GM06990 (cell line): ENCODE data around the gene SPRING1.

Experiments used
- DNase-seq: peaks from one replicate; pipeline ENCODE4 v3.0.0-alpha.2; 2011; ENCODE audit not compliant: insufficient read length; ENCODE audit errors: extremely low read depth
- H3K27me3 ChIP-seq: replicated peaks from 2 replicates; pipeline ENCODE4 v1.6.0; 2011; ENCODE audit warnings: low read length; ENCODE audit not compliant: control insufficient read depth, insufficient read depth
- H3K36me3 ChIP-seq: 2 replicates; pipeline ENCODE4 v1.5.1; 2011; ENCODE audit warnings: low read length; ENCODE audit not compliant: control insufficient read depth, insufficient read depth
- H3K4me3 ChIP-seq: replicated peaks from 2 replicates; pipeline ENCODE4 v1.5.1; 2011; ENCODE audit warnings: low read depth, mild to moderate bottlenecking, control low read depth, low read length
- CTCF ChIP-seq: IDR thresholded peaks from 2 replicates; pipeline ENCODE4 v1.5.1; 2011; ENCODE audit warnings: low read length, control low read depth, mild to moderate bottlenecking, inconsistent platforms; ENCODE audit not compliant: insufficient read depth, poor library complexity, severe bottlenecking

Gene SPRING1

GRCh38 chr12:116736962-116737773 lies 701 bp downstream of the SPRING1 start:
- Histone ChIP-seq H3K4me3 (peak overlapping the region; percentile 79), H3K27me3 (no peaks in the 10 kb centered on the region), H3K36me3 (no peaks in the 10 kb centered on the region; the same call in 1 of the 2 replicates)
- TF ChIP-seq CTCF = no peak
- DNase-seq = peak; percentile 31

GRCh38 chr12:116735951-116736599 lies 1.8 kb downstream of the SPRING1 start:
- DNase-seq = no peak
- TF ChIP-seq CTCF = no peak
- H3K36me3 ChIP-seq = no peaks in the 10 kb centered on the region; the same call in 1 of the 2 replicates
- H3K4me3 ChIP-seq = peak overlapping the region; percentile 79
- H3K27me3 ChIP-seq = no peaks in the 10 kb centered on the region

GRCh38 chr12:116735084-116735483 lies 2.8 kb downstream of the SPRING1 start:
- TF ChIP-seq CTCF = no peak
- DNase-seq = no peak
- no peak overlapping the region for H3K4me3 ChIP-seq
- H3K36me3 ChIP-seq = no peaks in the 10 kb centered on the region; the same call in 1 of the 2 replicates
- no peaks in the 10 kb centered on the region for H3K27me3 ChIP-seq

- no peak overlapping the region for H3K4me3 ChIP-seq
- H3K27me3 ChIP-seq = no peaks in the 10 kb centered on the region
- TF ChIP-seq CTCF = no peak
- no peak for DNase-seq
- no peaks in the 10 kb centered on the region; the same call in 1 of the 2 replicates for H3K36me3 ChIP-seq
Observed at GRCh38 chr12:116734156-116734768, 3.6 kb downstream of the SPRING1 start.

- no peaks in the 10 kb centered on the region for H3K27me3 ChIP-seq
- peaks cover 1% of the 10 kb centered on the region for H3K36me3 ChIP-seq
- no peak overlapping the region for H3K4me3 ChIP-seq
- DNase-seq = no peak
- TF ChIP-seq CTCF = no peak
Observed at GRCh38 chr12:116731801-116732200, 6.1 kb downstream of the SPRING1 start.
